K562 (cell line): ENCODE measurements around the gene HSPA5. TPM values are rescaled to one million over a fixed set of nuclear protein-coding genes. Genes with fewer than 3 reads are reported as not detected.
A peak's percentile ranks its signal among the peaks of the same experiment; 100 is the strongest.

ENCODE experiments used
- ATF7 ChIP-seq: fragments of 450-650 bp; IDR thresholded peaks from 2 replicates; pipeline ENCODE4 v1.7.1; 2014; ENCODE audit warnings: mild to moderate bottlenecking, moderate library complexity
- CXXC5 ChIP-seq: fragments of 250-450 bp; sonication (Bioruptor Pico); IDR thresholded peaks from 2 replicates; pipeline ENCODE4 v1.8.0; 2022; ENCODE audit warnings: inconsistent platforms, mild to moderate bottlenecking, moderate library complexity
- EP300 ChIP-seq: IDR thresholded peaks from 2 replicates; pipeline ENCODE4 v1.6.1; 2012; ENCODE audit warnings: low read length, improper control_type of control experiment
- FOS ChIP-seq: IDR thresholded peaks from 3 replicates; pipeline ENCODE4 v1.6.1; 2011; ENCODE audit not compliant: insufficient read length; ENCODE audit errors: extremely low read depth
- HCFC1 ChIP-seq: IDR thresholded peaks from 2 replicates; pipeline ENCODE4 v1.6.1; 2012; ENCODE audit warnings: low read depth, low read length, improper control_type of control experiment
- HDAC6 ChIP-seq: IDR thresholded peaks from 2 replicates; pipeline ENCODE4 v1.6.1; 2012; ENCODE audit warnings: low read depth, mild to moderate bottlenecking, control low read depth, inconsistent platforms, low read length, moderate library complexity
- KLF13 ChIP-seq: fragments of 450-650 bp; IDR thresholded peaks from 2 replicates; pipeline ENCODE4 v1.6.1; 2016; ENCODE audit warnings: missing genetic modification characterization, low read depth, mild to moderate bottlenecking, missing compliant biosample characterization, moderate library complexity, borderline replicate concordance
- PML ChIP-seq: IDR thresholded peaks from 2 replicates; pipeline ENCODE4 v1.6.1; 2012; ENCODE audit warnings: low read length, inconsistent platforms
- SAFB ChIP-seq: fragments of 200-400 bp; formaldehyde crosslinking; IDR thresholded peaks from 2 replicates; pipeline ENCODE4 v1.6.1; 2017; ENCODE audit warnings: low read depth, low read length, borderline replicate concordance
- XRCC3 ChIP-seq: fragments of 450-650 bp; IDR thresholded peaks from 2 replicates; pipeline ENCODE4 v1.6.1; 2017; ENCODE audit warnings: mild to moderate bottlenecking, moderate library complexity
- ZNF124 ChIP-seq: sonication (generic); formaldehyde crosslinking; IDR thresholded peaks from 2 replicates; pipeline ENCODE4 v1.8.1; 2022; ENCODE audit warnings: missing genetic modification reagents
- polyA plus RNA-seq, 8 experiments: library from polyadenylated mRNA; depleted of rRNA in 4 of 8; stranded (reverse) in 5 of 8; unstranded in 3 of 8; fragments of >200 nt; fragmentation: Nextera tagmentation in 2 of 8; fragmentation: Illumina TruSeq in 1 of 8; extraction: Ambion mirVana in 2 of 8; extraction: Trizol in 1 of 8; gene quantifications; 2 replicates each; pipeline versions ENCODE4 v1.2.1 to v1.2.3, GENCODE V29; 2011 to 2014; ENCODE audit warnings: inconsistent platforms in 1 of 8, missing spikeins in 1 of 8
- total RNA-seq, 7 experiments: library from RNA; depleted of rRNA in 6 of 7; stranded (reverse); fragments of >200 nt in 6 of 7; fragmentation: Illumina TruSeq in 2 of 7; extraction: Trizol in 2 of 7; gene quantifications; 2 replicates each; pipeline versions ENCODE4 v1.2.1 to v1.2.3, GENCODE V29; 2011 to 2021; ENCODE audit warnings: low replicate concordance in 1 of 7
- TF ChIP-seq, protein P1 (sequence below): sonication (generic); formaldehyde crosslinking; IDR thresholded peaks from 2 replicates; pipeline ENCODE4 v1.5.0; 2020; ENCODE audit warnings: missing genetic modification reagents
- TF ChIP-seq, protein P2 (sequence below), 2 experiments: fragments of 450-650 bp in 1 of 2; sonication (generic) in 1 of 2; formaldehyde crosslinking in 1 of 2; IDR thresholded peaks; 2 replicates each; pipeline versions ENCODE4 v1.7.1 to v1.9.0; 2016 to 2022; ENCODE audit warnings: inconsistent platforms in 1 of 2, mild to moderate bottlenecking in 1 of 2, missing genetic modification reagents in 1 of 2
- TF ChIP-seq, protein P3 (sequence below): fragments of 250-450 bp; sonication (Bioruptor Pico); IDR thresholded peaks from 2 replicates; pipeline ENCODE4 v1.4.0; 2020; ENCODE audit warnings: mild to moderate bottlenecking, moderate library complexity

The HSPA5 gene
- total and polyA plus RNA-seq, 9 of the 15 experiments (the other 6 are each of a cell fraction or from before 2014, with no cell fraction given), result 48.0 to 265 (median 113) TPM

DNA sequence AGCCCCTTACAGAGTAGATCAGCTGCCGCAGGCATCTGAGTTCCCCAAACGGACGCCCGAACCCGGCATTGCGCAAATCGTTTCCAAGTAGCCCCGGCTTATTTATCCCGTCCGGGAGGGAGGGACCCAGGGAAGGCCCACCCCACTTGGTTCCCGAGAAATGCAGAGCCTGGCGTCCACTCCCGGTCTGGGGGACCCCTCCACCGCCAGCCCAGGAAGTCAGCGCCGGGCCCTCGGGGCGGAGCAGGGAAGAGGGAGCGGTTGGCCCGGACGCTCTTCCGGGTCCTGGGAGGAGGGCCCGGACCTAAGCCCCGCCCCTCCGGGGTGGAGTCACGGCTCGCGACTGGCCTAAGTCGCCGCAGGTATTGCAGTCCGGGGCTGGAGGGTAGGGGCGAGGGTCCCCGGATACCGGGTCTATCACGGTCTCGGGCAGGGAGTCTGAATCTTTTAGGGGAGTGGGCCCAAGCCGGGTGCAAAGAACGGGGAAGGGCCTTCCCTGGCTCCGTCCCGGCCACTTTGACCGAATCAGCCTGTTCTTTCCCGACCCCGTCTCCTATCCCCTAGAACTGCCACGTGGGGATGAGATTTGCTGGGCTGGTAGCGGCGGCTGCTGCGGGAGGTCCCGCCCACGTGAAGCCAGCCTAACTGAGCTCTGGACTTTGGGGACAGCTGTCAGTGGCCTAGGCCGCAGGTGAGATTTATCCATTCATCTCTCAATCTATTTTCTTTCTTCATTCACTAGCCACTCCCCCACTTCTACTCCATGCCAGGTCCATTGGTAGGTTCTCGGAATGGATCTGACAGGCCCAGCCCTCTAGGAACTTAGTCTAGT is 40.7 kb downstream of the HSPA5 start, which contains the start of gene RABEPK (continued):
- TF ChIP-seq, protein P1, sequence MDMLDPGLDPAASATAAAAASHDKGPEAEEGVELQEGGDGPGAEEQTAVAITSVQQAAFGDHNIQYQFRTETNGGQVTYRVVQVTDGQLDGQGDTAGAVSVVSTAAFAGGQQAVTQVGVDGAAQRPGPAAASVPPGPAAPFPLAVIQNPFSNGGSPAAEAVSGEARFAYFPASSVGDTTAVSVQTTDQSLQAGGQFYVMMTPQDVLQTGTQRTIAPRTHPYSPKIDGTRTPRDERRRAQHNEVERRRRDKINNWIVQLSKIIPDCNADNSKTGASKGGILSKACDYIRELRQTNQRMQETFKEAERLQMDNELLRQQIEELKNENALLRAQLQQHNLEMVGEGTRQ (CRISPR knock-in tag), result peak; percentile 71
- TF ChIP-seq CXXC5 (peak; percentile 67), XRCC3 (no peak), HDAC6 (no peak), KLF13 (tag) (0 out of 2 replicates have a peak, but pooled peaks have one; percentile 24), PML (peak; percentile 65; the same call in 1 of the 2 replicates), SAFB (no peak), EP300 (no peak), FOS (no peak), HCFC1 (peak; percentile 49; the same call in 1 of the 2 replicates), ZNF124 (CRISPR knock-in tag) (no peak), ATF7 (peak; percentile 73)
- TF ChIP-seq, protein P2, sequence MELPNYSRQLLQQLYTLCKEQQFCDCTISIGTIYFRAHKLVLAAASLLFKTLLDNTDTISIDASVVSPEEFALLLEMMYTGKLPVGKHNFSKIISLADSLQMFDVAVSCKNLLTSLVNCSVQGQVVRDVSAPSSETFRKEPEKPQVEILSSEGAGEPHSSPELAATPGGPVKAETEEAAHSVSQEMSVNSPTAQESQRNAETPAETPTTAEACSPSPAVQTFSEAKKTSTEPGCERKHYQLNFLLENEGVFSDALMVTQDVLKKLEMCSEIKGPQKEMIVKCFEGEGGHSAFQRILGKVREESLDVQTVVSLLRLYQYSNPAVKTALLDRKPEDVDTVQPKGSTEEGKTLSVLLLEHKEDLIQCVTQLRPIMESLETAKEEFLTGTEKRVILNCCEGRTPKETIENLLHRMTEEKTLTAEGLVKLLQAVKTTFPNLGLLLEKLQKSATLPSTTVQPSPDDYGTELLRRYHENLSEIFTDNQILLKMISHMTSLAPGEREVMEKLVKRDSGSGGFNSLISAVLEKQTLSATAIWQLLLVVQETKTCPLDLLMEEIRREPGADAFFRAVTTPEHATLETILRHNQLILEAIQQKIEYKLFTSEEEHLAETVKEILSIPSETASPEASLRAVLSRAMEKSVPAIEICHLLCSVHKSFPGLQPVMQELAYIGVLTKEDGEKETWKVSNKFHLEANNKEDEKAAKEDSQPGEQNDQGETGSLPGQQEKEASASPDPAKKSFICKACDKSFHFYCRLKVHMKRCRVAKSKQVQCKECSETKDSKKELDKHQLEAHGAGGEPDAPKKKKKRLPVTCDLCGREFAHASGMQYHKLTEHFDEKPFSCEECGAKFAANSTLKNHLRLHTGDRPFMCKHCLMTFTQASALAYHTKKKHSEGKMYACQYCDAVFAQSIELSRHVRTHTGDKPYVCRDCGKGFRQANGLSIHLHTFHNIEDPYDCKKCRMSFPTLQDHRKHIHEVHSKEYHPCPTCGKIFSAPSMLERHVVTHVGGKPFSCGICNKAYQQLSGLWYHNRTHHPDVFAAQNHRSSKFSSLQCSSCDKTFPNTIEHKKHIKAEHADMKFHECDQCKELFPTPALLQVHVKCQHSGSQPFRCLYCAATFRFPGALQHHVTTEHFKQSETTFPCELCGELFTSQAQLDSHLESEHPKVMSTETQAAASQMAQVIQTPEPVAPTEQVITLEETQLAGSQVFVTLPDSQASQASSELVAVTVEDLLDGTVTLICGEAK (IDR thresholded peaks at IDR 0.05), result peak; percentile 87
- TF ChIP-seq, protein P2 (CRISPR knock-in tag; IDR thresholded peaks at IDR 0.05), result no peak
- TF ChIP-seq, protein P3, sequence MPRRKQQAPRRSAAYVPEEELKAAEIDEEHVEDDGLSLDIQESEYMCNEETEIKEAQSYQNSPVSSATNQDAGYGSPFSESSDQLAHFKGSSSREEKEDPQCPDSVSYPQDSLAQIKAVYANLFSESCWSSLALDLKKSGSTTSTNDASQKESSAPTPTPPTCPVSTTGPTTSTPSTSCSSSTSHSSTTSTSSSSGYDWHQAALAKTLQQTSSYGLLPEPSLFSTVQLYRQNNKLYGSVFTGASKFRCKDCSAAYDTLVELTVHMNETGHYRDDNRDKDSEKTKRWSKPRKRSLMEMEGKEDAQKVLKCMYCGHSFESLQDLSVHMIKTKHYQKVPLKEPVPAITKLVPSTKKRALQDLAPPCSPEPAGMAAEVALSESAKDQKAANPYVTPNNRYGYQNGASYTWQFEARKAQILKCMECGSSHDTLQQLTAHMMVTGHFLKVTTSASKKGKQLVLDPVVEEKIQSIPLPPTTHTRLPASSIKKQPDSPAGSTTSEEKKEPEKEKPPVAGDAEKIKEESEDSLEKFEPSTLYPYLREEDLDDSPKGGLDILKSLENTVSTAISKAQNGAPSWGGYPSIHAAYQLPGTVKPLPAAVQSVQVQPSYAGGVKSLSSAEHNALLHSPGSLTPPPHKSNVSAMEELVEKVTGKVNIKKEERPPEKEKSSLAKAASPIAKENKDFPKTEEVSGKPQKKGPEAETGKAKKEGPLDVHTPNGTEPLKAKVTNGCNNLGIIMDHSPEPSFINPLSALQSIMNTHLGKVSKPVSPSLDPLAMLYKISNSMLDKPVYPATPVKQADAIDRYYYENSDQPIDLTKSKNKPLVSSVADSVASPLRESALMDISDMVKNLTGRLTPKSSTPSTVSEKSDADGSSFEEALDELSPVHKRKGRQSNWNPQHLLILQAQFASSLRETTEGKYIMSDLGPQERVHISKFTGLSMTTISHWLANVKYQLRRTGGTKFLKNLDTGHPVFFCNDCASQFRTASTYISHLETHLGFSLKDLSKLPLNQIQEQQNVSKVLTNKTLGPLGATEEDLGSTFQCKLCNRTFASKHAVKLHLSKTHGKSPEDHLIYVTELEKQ (CRISPR knock-in tag), result no peak
